CD4-positive, CD25-positive, alpha-beta regulatory T cell (primary cell): ENCODE data around the gene CYSRT1. TPM values are rescaled to one million over a fixed set of nuclear protein-coding genes. Genes with fewer than 3 reads are reported as not detected.

Source experiments
- ATAC-seq, 2 donors: fragments of 150-1000 bp; cut with Tn5 transposase; one replicate each; pipeline ENCODE4 v1.10.0; 2021; ENCODE audit warnings: low read depth in 2 of 2, moderate number of reproducible peaks in 2 of 2, moderate library complexity in 1 of 2
- DNase-seq, 3 donors: peaks; one replicate each; pipeline versions ENCODE4 v3.0.0 to v3.0.0-alpha.2; 2012 to 2022; ENCODE audit warnings: mixed read lengths in 1 of 3
- H3K27ac ChIP-seq: one replicate; pipeline ENCODE4 v1.7.0; 2013; ENCODE audit warnings: mild to moderate bottlenecking, low read length; ENCODE audit not compliant: insufficient read depth, poor library complexity, severe bottlenecking
- H3K27me3 ChIP-seq: one replicate; pipeline ENCODE4 v1.7.0; 2013; ENCODE audit warnings: low read length; ENCODE audit not compliant: control insufficient read depth, insufficient read depth
- H3K36me3 ChIP-seq: one replicate; pipeline ENCODE4 v1.7.0; 2013; ENCODE audit warnings: mild to moderate bottlenecking, low read length, moderate library complexity; ENCODE audit not compliant: control insufficient read depth, insufficient read depth
- H3K4me1 ChIP-seq: 2 replicates; pipeline ENCODE4 v1.7.0; 2013; ENCODE audit warnings: mild to moderate bottlenecking, low read length; ENCODE audit not compliant: insufficient read depth, control insufficient read depth, poor library complexity, severe bottlenecking
- H3K4me3 ChIP-seq: one replicate; pipeline ENCODE4 v1.7.0; 2013; ENCODE audit warnings: low read depth, mild to moderate bottlenecking, low read length, moderate library complexity
- H3K9me3 ChIP-seq, 2 experiments: 1 replicate in 1 of 2; 2 replicates in 1 of 2; pipeline ENCODE4 v1.7.0; 2013; ENCODE audit warnings: low read length in 2 of 2, mild to moderate bottlenecking in 1 of 2, moderate library complexity in 1 of 2; ENCODE audit not compliant: control insufficient read depth in 2 of 2
- H3K27ac Mint-ChIP-seq, 3 donors: one replicate each; pipeline ENCODE4 v1.8.0; 2020 to 2022; ENCODE audit warnings: mild to moderate bottlenecking in 3 of 3, mixed read lengths in 3 of 3, moderate library complexity in 2 of 3
- H3K27me3 Mint-ChIP-seq: one replicate; pipeline ENCODE4 v1.8.0; 2022; ENCODE audit warnings: mild to moderate bottlenecking, mixed read lengths
- H3K36me3 Mint-ChIP-seq: one replicate; pipeline ENCODE4 v1.8.0; 2020; ENCODE audit warnings: mixed read lengths
- H3K4me1 Mint-ChIP-seq, 4 donors: one replicate each; pipeline ENCODE4 v1.8.0; 2020 to 2022; ENCODE audit warnings: mixed read lengths in 4 of 4, mild to moderate bottlenecking in 1 of 4
- H3K4me3 Mint-ChIP-seq, 4 donors: one replicate each; pipeline ENCODE4 v1.8.0; 2020 to 2022; ENCODE audit warnings: mild to moderate bottlenecking in 4 of 4, mixed read lengths in 4 of 4, moderate library complexity in 3 of 4
- H3K9me3 Mint-ChIP-seq, 7 donors: one replicate each; pipeline ENCODE4 v1.8.0; 2020 to 2022; ENCODE audit warnings: mixed read lengths in 7 of 7, mild to moderate bottlenecking in 3 of 7, moderate library complexity in 2 of 7
- polyA plus RNA-seq, 4 donors: library from polyadenylated mRNA; unstranded; fragments of 300-500 nt; fragmentation: Illumina TruSeq; gene quantifications; one replicate each; pipeline ENCODE4 v1.2.3, GENCODE V29; 2021
- total RNA-seq: library from RNA; stranded (reverse); gene quantifications from one replicate; pipeline ENCODE4 v1.2.3, GENCODE V29; 2022

CYSRT1 gene
- total and polyA plus RNA-seq, 5 donors from 2014 or later = not detected

DNA sequence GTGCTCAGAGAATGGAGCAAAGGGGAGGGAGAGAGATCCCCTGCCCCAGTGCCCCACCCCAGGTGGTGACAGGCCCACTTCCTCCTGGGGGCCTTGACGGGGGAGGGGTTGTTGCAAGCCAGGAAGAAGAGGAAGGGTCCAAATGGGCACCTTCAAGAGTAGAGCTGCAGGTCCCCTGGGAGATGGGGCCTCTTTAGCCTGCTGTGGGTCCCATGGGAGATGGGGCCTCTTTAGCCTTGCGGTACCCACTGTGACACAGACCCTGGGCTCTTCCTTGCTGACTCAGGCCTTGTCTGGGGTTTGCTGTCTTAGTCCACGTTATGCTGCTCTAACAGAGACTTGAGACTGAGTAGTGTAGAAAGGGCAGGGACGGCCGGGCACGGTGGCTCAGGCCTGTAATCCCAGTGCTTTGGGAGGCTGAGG is 43.0 kb downstream of the CYSRT1 start:
- peaks cover 0 to 15% (median 6%) of the 10 kb centered on the region in 4 donors for H3K4me1 Mint-ChIP-seq
- no peaks in the 10 kb centered on the region for H3K27me3 ChIP-seq
- DNase-seq (no peak), ATAC-seq (peak in 1 of 2 donors; percentile 56)
- no peak overlapping the region for H3K4me3 ChIP-seq
- peaks cover 33% of the 10 kb centered on the region for H3K36me3 ChIP-seq
- H3K4me3 Mint-ChIP-seq = no peak overlapping the region
- H3K36me3 Mint-ChIP-seq = peaks cover 14% of the 10 kb centered on the region
- H3K27ac Mint-ChIP-seq = no peak overlapping the region
- no peak overlapping the region for H3K27ac ChIP-seq
- H3K9me3 Mint-ChIP-seq = no peaks in the 10 kb centered on the region
- H3K27me3 Mint-ChIP-seq = no peaks in the 10 kb centered on the region
- no peaks in the 10 kb centered on the region for H3K9me3 ChIP-seq
- peaks cover 4% of the 10 kb centered on the region for H3K4me1 ChIP-seq

DNA sequence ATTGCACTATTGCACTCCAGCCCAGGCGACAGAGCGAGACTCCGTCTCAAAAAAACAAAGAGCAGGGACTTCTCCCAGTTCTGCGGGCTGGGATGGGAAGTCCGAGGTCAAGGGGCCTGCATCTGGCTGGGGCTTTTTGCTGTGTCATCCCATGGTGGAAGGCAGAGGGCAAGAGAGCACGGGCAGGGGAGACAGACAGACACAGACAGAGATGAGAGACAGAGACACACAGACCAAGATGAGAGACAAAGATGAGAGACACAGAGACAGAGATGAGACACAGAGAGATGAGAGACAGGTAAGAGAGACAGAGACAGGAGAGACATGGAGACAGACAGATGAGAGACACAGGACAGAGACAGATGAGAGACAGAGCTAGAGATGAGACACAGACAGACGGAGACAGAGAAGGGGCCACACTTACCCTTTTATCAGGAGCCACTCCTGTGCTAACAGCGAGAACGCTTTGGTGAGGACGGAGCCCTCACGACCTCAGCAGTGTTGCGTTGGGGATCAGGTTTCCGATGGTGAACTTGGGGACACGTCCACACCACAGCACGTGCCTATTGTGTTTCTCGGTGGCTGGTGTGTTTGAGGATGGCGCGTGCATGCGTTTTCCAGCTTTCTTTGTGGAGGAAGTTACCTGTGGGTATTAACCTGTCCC is 43.7 kb downstream of the CYSRT1 start:
- Mint-ChIP-seq H3K36me3 (peaks cover 14% of the 10 kb centered on the region), H3K27me3 (no peaks in the 10 kb centered on the region), H3K27ac (no peak overlapping the region), H3K9me3 (no peaks in the 10 kb centered on the region), H3K4me1 (peaks cover 0 to 15% (median 6%) of the 10 kb centered on the region in 4 donors), H3K4me3 (no peak overlapping the region)
- Histone ChIP-seq H3K27ac (no peak overlapping the region), H3K4me3 (no peak overlapping the region), H3K4me1 (peaks cover 4% of the 10 kb centered on the region), H3K9me3 (no peaks in the 10 kb centered on the region), H3K27me3 (no peaks in the 10 kb centered on the region), H3K36me3 (peaks cover 29% of the 10 kb centered on the region)
- DNase-seq = no peak
- no peak for ATAC-seq

DNA sequence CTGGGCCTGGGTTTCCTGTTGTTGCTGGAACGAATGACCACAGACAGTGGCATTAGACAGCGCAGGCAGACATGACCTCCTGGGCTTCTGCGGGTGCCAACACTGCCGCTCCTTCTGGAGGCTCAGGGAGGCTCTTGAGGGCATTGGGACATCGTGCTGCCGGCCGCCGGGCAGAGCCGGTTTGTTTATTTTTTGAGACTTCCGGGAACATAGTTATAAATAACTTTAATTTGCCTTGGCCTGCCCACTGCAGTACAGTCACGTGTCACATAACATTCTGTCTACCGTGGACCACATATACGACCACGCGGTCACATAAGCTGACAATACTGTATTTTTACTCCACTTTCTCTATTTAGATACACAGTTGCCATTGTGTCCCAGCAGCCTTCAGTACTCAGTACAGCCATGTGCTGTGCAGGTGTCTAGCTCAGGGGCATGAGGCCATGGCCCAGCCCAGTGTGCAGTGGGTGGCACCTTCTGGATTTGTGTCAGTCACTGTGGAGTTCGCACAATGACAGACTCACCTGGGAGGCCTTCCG is 44.3 kb downstream of the CYSRT1 start:
- Mint-ChIP-seq H3K4me3 (no peak overlapping the region), H3K27ac (peak overlapping the region in 1 of 3 donors; percentile 48), H3K9me3 (no peaks in the 10 kb centered on the region), H3K4me1 (peaks cover 0 to 15% (median 6%) of the 10 kb centered on the region in 4 donors), H3K36me3 (peaks cover 14% of the 10 kb centered on the region), H3K27me3 (no peaks in the 10 kb centered on the region)
- H3K9me3 ChIP-seq = no peaks in the 10 kb centered on the region
- H3K27me3 ChIP-seq = no peaks in the 10 kb centered on the region
- H3K36me3 ChIP-seq = peaks cover 22% of the 10 kb centered on the region
- ATAC-seq = no peak
- H3K4me3 ChIP-seq = no peak overlapping the region
- no peak overlapping the region for H3K27ac ChIP-seq
- H3K4me1 ChIP-seq = peaks cover 4% of the 10 kb centered on the region
- DNase-seq = no peak

DNA sequence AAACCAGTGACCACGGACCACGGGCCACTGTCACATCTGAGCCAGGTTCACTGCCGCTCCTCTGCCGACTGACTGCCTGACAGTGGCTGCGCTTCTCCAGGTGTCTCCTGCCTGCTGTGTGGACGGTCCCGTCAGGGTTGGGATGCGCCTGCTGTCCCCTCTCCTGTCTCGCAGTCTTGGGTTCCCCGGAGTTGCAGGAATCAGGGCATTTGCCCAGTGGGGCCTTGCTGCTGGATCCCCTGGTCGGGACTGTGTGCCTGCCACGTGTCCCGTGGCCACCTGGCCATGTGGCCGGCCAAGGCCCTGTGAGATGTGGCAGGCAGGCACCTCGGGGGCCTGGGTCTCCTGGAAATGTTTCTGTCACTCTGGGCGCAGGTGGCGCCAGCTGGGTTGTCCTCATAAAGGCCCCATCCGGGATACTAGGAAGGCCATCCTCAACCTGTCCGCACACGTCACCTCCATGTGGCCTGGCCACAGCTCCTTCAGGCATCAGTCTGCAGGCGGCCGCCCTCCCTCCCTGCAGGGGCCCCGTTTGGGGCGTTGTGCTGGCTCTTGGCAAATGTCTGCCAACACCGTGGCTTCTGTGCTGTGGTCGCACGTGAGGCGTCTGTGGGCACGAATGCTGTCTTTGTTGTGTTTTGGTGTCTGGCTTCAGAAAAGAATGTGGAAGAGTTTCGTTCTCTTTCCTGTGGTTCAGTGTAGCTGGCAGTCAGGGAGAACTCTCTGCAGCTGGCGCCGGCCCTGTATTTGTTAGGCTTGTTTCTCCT is 46.1 kb downstream of the CYSRT1 start:
- H3K27ac ChIP-seq = no peak overlapping the region
- DNase-seq (peak in 1 of 3 donors; percentile 39), ATAC-seq (no peak)
- Mint-ChIP-seq H3K27ac (no peak overlapping the region), H3K27me3 (no peaks in the 10 kb centered on the region), H3K4me3 (no peak overlapping the region), H3K9me3 (no peaks in the 10 kb centered on the region), H3K36me3 (peaks cover 14% of the 10 kb centered on the region), H3K4me1 (peaks cover 0 to 21% (median 6%) of the 10 kb centered on the region in 4 donors)
- H3K4me3 ChIP-seq = no peak overlapping the region
- peaks cover 16% of the 10 kb centered on the region for H3K36me3 ChIP-seq
- no peaks in the 10 kb centered on the region for H3K27me3 ChIP-seq
- peaks cover 4% of the 10 kb centered on the region for H3K4me1 ChIP-seq
- no peaks in the 10 kb centered on the region for H3K9me3 ChIP-seq

DNA sequence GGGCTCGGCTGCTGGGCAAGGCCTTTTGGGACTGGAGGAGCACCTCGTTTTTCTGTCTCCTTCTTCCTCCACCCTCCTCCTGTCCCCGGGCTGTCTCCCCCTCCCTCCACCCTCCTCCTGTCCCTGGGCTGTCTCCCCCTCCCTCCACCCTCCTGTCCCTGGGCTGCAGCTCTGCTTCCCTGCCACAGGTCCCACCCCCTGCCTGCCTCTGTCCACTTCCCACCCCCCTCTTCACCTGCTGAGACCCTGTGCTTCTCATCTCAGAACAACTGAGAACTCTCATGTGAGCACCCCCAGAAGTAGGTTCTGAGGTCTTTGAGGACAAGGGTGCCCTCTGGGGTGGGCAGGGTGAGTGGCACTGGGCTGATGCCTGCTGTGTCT is 46.7 kb downstream of the CYSRT1 start:
- no peak overlapping the region for H3K27ac ChIP-seq
- H3K36me3 ChIP-seq = peaks cover 12% of the 10 kb centered on the region
- H3K9me3 Mint-ChIP-seq = no peaks in the 10 kb centered on the region

DNA sequence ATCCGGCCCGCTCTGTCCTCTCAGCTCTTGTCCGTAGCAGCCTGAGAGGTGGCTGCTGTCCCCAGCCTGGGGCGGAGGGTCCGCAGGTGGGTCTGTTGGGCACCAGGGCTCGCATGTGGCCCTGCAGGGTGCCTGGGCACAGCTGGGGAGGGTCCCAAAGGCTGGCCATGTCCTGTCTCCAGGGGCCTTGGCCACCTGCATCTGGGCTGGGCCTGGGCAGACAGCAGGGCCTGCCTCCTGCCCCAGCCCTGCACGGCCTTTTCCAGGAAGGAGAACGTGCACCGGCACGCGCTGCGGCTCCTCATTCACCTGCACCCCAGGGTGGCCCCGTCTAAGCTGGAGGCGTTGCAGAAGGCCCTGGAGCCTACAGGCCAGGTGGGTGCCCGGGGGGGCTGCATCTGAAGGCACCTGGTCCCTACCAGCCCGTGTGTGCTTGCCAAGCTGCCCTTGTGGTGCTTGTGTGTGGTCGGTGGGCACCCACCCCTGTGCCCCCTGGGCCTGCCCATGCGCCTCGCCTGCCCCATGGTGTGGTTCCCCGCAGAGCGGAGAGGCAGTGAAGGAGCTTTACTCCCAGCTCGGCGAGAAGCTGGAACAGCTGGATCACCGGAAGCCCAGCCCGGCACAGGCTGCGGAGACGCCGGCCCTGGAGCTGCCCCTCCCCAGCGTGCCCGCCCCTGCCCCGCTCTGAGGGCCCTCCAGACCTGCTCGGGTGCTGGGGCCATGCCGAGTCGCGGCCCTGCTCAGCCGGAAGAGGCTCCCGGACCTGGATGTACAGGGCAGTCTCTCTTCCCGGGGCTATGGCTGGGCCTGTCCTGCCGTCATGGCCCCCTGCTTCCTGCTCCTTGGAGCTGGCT is 47.5 kb downstream of the CYSRT1 start:
- no peak overlapping the region for H3K27ac Mint-ChIP-seq
- H3K9me3 Mint-ChIP-seq = no peaks in the 10 kb centered on the region
- Histone ChIP-seq H3K4me3 (no peak overlapping the region), H3K36me3 (peaks cover 12% of the 10 kb centered on the region), H3K27ac (no peak overlapping the region), H3K9me3 (no peaks in the 10 kb centered on the region), H3K4me1 (peaks cover 16% of the 10 kb centered on the region), H3K27me3 (no peaks in the 10 kb centered on the region)
- no peaks in the 10 kb centered on the region for H3K27me3 Mint-ChIP-seq
- no peak overlapping the region for H3K4me3 Mint-ChIP-seq
- ATAC-seq = no peak
- H3K4me1 Mint-ChIP-seq = peaks cover 0 to 29% (median 9%) of the 10 kb centered on the region in 4 donors
- DNase-seq = no peak
- H3K36me3 Mint-ChIP-seq = peaks cover 14% of the 10 kb centered on the region

More for the DNA sequence above, 46.7 kb downstream of the CYSRT1 start:
- H3K27me3 Mint-ChIP-seq = no peaks in the 10 kb centered on the region
- H3K4me1 Mint-ChIP-seq = peaks cover 0 to 24% (median 7%) of the 10 kb centered on the region in 4 donors
- peaks cover 8% of the 10 kb centered on the region for H3K4me1 ChIP-seq
- no peaks in the 10 kb centered on the region for H3K9me3 ChIP-seq
- no peak overlapping the region for H3K4me3 ChIP-seq
- H3K27ac Mint-ChIP-seq = no peak overlapping the region
- H3K4me3 Mint-ChIP-seq = no peak overlapping the region
- H3K27me3 ChIP-seq = no peaks in the 10 kb centered on the region
- peaks cover 14% of the 10 kb centered on the region for H3K36me3 Mint-ChIP-seq
- ATAC-seq (no peak), DNase-seq (no peak)

DNA sequence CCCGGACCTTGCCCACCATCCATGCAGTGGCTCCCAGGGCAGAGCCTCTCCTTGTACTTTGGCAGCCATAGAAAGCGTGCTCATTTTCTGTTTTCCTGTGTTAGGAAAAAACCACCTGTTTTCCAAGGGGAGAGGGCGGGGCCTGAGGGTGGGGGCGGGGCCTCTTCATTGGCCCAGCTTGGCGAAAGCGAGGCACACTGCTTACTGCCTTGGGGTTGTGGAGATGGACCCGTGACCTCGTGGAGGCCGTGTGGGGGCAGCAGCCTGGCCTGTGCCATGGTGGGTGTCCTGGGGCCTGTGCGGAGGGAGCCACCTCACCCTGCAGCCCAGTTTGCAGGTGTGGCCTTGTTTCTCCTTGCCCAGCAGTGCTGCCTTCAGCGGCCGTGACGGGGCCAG is 48.1 kb downstream of the CYSRT1 start:
- DNase-seq (no peak), ATAC-seq (no peak)
- Histone ChIP-seq H3K27me3 (no peaks in the 10 kb centered on the region), H3K27ac (no peak overlapping the region), H3K4me3 (no peak overlapping the region), H3K36me3 (peaks cover 12% of the 10 kb centered on the region), H3K4me1 (peaks cover 20% of the 10 kb centered on the region), H3K9me3 (no peaks in the 10 kb centered on the region)
- H3K36me3 Mint-ChIP-seq = peaks cover 14% of the 10 kb centered on the region
- H3K4me3 Mint-ChIP-seq = no peak overlapping the region
- no peak overlapping the region for H3K27ac Mint-ChIP-seq
- peaks cover 0 to 31% (median 9%) of the 10 kb centered on the region in 4 donors for H3K4me1 Mint-ChIP-seq
- H3K27me3 Mint-ChIP-seq = no peaks in the 10 kb centered on the region
- H3K9me3 Mint-ChIP-seq = no peaks in the 10 kb centered on the region
